HG02759 (cell line): ENCODE measurements around the gene LRRC75B.
"Not testable (repeated sequence)": the region's sequence is repeated elsewhere in the genome, so short reads cannot be mapped to it uniquely, and the experiment has no call there.

Experiments
- ATAC-seq: cut with Tn5 transposase; IDR thresholded peaks from one replicate; pipeline ENCODE4 v1.9.1; 2021; ENCODE audit warnings: mild to moderate bottlenecking, moderate library complexity; ENCODE audit not compliant: unreplicated experiment

LRRC75B gene

GRCh38 chr22:24555165-24556039 is 37.5 kb downstream of the LRRC75B start, which contains the start of gene SNRPD3:
Gene SNRPD3 (plus strand): TSS chr22:24555999. CDS start chr22:24557675, 1,676 bp downstream.
- peak; percentile 79 for ATAC-seq

GRCh38 chr22:24554313-24555164 is 38.3 kb downstream of the LRRC75B start, which contains the start of gene GUCD1:
Gene GUCD1 (minus strand): TSS chr22:24555138. CDS start chr22:24554991, 147 bp downstream.
- ATAC-seq = no peak

- ATAC-seq = no peak
Measured at GRCh38 chr22:24553597-24554312, 39.1 kb downstream of the LRRC75B start.

- ATAC-seq = not testable (repeated sequence)
Measured at GRCh38 chr22:24552503-24553286, 40.2 kb downstream of the LRRC75B start.

GRCh38 chr22:24550902-24551435 is 41.9 kb downstream of the LRRC75B start:
- ATAC-seq = no peak

- no peak for ATAC-seq
Measured at GRCh38 chr22:24550028-24550901, 42.6 kb downstream of the LRRC75B start.

GRCh38 chr22:24548812-24549211 is 44.1 kb downstream of the LRRC75B start:
- ATAC-seq = no peak

GRCh38 chr22:24543679-24544243 is 49.1 kb downstream of the LRRC75B start:
- no peak for ATAC-seq

- no peak for ATAC-seq
Measured at GRCh38 chr22:24543185-24543601, 49.7 kb downstream of the LRRC75B start.

- ATAC-seq = no peak
Measured at GRCh38 chr22:24542641-24543040, 50.2 kb downstream of the LRRC75B start.

GRCh38 chr22:24541681-24542515 is 51.0 kb downstream of the LRRC75B start:
- no peak for ATAC-seq

- no peak for ATAC-seq
Measured at GRCh38 chr22:24540470-24540869, 52.4 kb downstream of the LRRC75B start.

GRCh38 chr22:24536089-24536488 is 56.8 kb downstream of the LRRC75B start:
- ATAC-seq = no peak
